22Rv1 (cell line): ENCODE data around the gene LIN52.

Experiments
- H3K27ac ChIP-seq: fragments of 450-650 bp; 2 replicates; pipeline ENCODE4 v1.5.1; 2017
- ZFX ChIP-seq: fragments of 450-650 bp; IDR thresholded peaks from 2 replicates; pipeline ENCODE4 v1.6.1; 2017; ENCODE audit warnings: antibody characterized with exemption, borderline replicate concordance
- TF ChIP-seq, protein P1 (sequence below): fragments of 450-650 bp; IDR thresholded peaks from 2 replicates; pipeline ENCODE4 v1.5.1; 2017; ENCODE audit warnings: mild to moderate bottlenecking

Gene LIN52

DNA sequence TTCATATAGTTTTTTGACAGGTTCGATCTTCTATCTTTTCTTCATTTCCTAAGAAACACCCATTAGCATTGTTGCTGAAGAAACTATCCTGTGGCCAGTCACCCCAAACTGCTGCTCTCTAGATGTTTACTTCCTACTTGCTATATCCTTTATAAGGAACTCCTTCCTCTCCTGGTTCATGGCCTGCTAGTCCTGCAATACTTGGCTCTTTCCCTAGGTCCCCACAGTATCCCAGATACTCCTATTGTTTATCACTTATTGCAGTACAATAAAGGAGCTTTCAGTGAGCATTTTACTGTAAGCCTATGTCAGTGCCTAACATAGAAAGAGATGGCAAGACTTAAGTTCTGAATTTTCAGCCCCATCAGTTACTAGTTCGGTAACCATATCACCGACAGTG lies 3.3 kb upstream of the LIN52 start:
- TF ChIP-seq ZFX, result no peak
- TF ChIP-seq, protein P1, sequence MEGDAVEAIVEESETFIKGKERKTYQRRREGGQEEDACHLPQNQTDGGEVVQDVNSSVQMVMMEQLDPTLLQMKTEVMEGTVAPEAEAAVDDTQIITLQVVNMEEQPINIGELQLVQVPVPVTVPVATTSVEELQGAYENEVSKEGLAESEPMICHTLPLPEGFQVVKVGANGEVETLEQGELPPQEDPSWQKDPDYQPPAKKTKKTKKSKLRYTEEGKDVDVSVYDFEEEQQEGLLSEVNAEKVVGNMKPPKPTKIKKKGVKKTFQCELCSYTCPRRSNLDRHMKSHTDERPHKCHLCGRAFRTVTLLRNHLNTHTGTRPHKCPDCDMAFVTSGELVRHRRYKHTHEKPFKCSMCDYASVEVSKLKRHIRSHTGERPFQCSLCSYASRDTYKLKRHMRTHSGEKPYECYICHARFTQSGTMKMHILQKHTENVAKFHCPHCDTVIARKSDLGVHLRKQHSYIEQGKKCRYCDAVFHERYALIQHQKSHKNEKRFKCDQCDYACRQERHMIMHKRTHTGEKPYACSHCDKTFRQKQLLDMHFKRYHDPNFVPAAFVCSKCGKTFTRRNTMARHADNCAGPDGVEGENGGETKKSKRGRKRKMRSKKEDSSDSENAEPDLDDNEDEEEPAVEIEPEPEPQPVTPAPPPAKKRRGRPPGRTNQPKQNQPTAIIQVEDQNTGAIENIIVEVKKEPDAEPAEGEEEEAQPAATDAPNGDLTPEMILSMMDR, result no peak
- H3K27ac ChIP-seq, result no peak overlapping the region

DNA sequence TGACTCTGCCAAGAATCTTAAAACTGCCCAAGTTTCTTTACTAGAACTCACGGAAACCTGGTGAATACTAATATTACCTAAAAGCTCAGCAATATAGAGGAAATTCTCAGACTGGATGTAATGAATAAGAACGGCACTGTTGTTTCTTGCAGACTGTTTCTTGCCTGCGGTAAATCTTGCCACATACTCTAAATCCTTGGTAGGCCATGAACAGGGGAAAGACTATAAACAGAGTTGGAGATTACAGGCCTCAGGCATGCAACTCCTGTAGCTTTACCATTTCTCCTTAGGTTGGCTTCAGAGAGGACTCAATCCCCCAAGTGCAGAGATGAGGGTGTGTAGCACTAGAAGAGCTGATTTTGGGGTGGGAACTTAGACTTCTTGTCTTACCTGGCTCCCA lies 1.6 kb upstream of the LIN52 start:
- no peak for TF ChIP-seq ZFX
- TF ChIP-seq, protein P1, result no peak
- H3K27ac ChIP-seq, result peak overlapping the region; percentile 78

DNA sequence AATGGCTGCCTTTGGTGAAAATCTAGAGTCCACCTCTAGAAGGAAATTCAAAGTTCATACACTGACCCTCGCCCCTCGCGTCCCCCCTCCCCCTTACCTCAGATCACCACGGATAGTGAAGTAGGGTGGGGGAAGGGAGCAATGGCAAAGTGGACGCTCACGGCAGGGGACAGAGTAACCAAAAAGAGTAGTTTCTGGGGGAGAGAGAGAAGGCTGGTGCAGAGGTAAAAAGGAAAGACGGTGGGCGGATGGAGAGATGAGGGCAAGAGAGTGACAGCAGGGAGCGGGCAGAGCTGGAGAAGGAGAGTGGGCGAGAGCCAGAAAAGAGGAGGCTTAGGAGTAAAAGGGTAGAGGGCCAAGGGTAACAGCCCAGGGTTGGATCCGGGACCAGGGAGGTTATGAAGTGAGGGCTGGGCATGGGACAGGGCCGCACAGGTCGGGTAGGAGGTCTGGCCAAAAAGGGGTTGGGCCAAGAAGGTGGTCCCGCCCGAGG lies 926 bp upstream of the LIN52 start:
- TF ChIP-seq, protein P1, result no peak
- no peak for TF ChIP-seq ZFX
- H3K27ac ChIP-seq, result peak overlapping the region; percentile 78

DNA sequence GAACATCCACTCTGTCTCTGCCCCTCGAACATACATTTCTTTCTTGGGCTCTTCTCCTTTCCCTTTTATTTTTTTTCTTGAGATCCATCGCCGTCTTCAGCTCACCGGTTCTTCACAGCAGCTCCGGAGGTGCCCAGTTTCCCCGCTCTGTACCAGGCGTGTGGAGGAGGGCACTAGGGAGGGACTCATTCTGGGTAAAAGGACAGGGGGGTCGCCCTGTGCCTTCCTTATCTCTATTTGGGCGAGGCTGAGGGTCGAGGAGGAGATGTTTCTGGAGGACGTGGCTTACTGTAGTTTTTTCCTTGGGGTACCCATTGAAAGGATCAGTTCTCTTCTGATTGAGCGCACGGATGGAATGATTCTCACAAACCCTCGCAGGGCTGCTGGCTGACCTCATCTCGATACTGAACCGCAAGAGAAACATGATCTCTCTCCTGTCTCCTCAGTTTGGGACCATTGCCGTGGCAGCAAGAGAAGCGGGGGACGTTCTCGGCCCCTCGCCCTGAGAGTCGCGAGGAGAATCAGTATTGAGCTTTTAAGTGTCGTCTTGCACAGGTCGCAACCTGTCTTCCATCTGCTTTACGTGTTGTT lies 386 bp downstream of the LIN52 start:
- H3K27ac ChIP-seq, result peak overlapping the region; percentile 78
- TF ChIP-seq ZFX, result no peak
- TF ChIP-seq, protein P1, result no peak

DNA sequence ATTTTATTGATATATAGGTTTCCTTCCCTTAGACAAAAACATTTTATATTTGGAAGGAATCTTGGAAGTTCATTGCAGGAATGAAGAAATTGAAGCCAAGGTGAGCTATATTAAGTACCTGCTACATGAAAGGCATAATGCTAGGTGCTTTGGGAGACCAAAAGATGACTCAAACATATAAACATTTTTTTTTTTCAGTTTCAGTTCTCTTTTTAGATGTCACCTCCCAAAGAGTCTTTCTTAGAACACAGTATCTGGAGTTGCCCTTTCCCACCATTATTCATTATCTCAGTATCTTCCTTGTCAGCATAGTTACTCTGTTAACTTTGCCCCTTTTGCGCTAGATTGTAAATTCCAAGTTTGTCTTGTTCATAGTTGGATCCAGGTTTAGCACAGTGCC lies 1.1 kb downstream of the LIN52 start:
- H3K27ac ChIP-seq, result peak overlapping the region; percentile 78; the same call in 1 of the 2 replicates
- TF ChIP-seq, protein P1, result no peak
- no peak for TF ChIP-seq ZFX

DNA sequence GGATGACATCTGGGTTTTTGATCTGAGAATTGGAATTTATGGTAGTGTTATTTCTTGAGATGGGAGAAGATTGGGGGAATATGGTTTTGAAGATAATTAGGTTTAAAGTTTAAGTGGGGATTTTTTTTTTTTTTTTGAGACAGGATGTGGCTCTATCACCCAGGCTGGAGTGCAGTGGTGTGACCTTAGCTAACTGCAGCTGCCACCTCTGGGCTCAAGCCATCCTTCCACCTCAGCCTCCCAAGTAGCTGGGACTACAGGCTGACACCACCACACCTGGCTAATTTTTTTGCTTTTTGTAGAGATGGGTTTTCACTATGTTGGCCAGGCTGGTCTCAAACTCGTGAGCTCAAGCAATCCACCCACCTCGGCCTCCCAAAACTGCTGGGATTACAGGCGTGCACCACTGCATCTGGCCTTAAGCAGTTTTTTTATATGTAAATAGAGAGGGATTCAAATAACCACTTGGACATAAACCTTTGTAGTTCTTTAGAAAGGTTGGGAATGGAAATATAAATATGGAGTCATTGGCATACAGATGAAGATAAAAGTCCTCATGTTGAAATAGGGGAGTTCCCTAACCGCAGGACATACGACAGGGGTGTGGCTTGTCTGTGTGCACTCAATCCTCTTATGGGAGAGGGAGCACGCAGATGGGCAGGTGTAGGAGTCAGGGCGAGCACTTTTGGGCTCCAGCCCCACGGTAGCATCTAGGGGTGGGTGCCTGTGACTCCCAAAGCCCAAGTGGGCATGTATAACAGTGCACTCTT lies 4.7 kb downstream of the LIN52 start:
- no peak overlapping the region for H3K27ac ChIP-seq
- no peak for TF ChIP-seq ZFX
- TF ChIP-seq, protein P1, result no peak

DNA sequence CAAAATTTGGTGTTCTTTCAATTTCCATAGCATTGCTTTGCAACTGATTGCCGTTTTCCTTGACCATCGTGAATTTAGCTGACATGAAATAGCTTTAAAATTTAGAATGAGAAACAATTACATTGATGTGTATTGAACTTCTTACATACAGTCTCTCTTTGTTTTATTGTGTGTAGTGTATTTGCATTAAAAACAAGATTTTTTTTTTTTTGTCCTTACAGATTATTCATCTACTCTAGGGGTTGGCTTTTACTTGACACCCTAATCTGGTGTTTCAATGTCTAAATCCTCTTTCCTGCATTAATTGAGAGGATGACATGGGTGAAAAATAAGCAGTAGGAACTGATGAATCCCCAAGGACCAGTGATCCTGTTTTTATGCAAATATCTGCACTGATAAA lies 20.6 kb downstream of the LIN52 start:
- no peak overlapping the region for H3K27ac ChIP-seq
- TF ChIP-seq, protein P1, result no peak
- no peak for TF ChIP-seq ZFX
